Measurements from ENCODE around the gene CSTPP1.

CSTPP1 gene

GRCh38 chr11:47147250-47147649 is 210.7 kb downstream of the CSTPP1 start:
- no peak for DNase-seq

GRCh38 chr11:47147681-47148080 is 211.1 kb downstream of the CSTPP1 start:
- DNase-seq: no peak

- no peak for DNase-seq
Measured at GRCh38 chr11:47148270-47148669, 211.7 kb downstream of the CSTPP1 start.

GRCh38 chr11:47148903-47149531 is 212.5 kb downstream of the CSTPP1 start:
- no peak for DNase-seq

- DNase-seq: no peak
Measured at GRCh38 chr11:47149782-47150181, 213.2 kb downstream of the CSTPP1 start.

- no peak for DNase-seq
Measured at GRCh38 chr11:47152126-47152952, 215.8 kb downstream of the CSTPP1 start.

GRCh38 chr11:47152953-47153950 is 216.7 kb downstream of the CSTPP1 start:
- DNase-seq: peak; percentile 43

- peak; percentile 47 for DNase-seq
Measured at GRCh38 chr11:47154616-47155570, 218.3 kb downstream of the CSTPP1 start.

GRCh38 chr11:47155879-47156278 is 219.3 kb downstream of the CSTPP1 start:
- no peak for DNase-seq

GRCh38 chr11:47156333-47156732 is 219.8 kb downstream of the CSTPP1 start:
- no peak for DNase-seq

GRCh38 chr11:47156951-47157350 is 220.4 kb downstream of the CSTPP1 start:
- DNase-seq: no peak

GRCh38 chr11:47157805-47158204 is 221.2 kb downstream of the CSTPP1 start:
- no peak for DNase-seq

- DNase-seq: no peak
Measured at GRCh38 chr11:47158242-47158641, 221.7 kb downstream of the CSTPP1 start.

- DNase-seq: no peak
Measured at GRCh38 chr11:47160753-47161133, 224.2 kb downstream of the CSTPP1 start.

- DNase-seq: peak; percentile 58
Measured at GRCh38 chr11:47161134-47161854, 224.7 kb downstream of the CSTPP1 start.

- DNase-seq: no peak
Measured at GRCh38 chr11:47161890-47162289, 225.3 kb downstream of the CSTPP1 start.

GRCh38 chr11:47162426-47162825 is 225.9 kb downstream of the CSTPP1 start:
- no peak for DNase-seq

GRCh38 chr11:47163193-47163592 is 226.6 kb downstream of the CSTPP1 start:
- DNase-seq: no peak

- DNase-seq: no peak
Measured at GRCh38 chr11:47163898-47164297, 227.3 kb downstream of the CSTPP1 start.

- DNase-seq: no peak
Measured at GRCh38 chr11:47164321-47164720, 227.8 kb downstream of the CSTPP1 start.

GRCh38 chr11:47165253-47165840 is 228.8 kb downstream of the CSTPP1 start:
- no peak for DNase-seq

Measured in activated gamma-delta T cell treated with Interleukin-2 at 50 U/mL for 16 hours (primary cell).